GM21825 (cell line): ENCODE results near the gene SLC16A10.
"Not testable (repeated sequence)": the region's sequence is repeated elsewhere in the genome, so short reads cannot be mapped to it uniquely, and the experiment has no call there.

ENCODE experiments used
- ATAC-seq: cut with Tn5 transposase; IDR thresholded peaks from one replicate; pipeline ENCODE4 v1.9.1; 2021; ENCODE audit warnings: mild to moderate bottlenecking, moderate library complexity; ENCODE audit not compliant: unreplicated experiment

SLC16A10 gene, protein sequence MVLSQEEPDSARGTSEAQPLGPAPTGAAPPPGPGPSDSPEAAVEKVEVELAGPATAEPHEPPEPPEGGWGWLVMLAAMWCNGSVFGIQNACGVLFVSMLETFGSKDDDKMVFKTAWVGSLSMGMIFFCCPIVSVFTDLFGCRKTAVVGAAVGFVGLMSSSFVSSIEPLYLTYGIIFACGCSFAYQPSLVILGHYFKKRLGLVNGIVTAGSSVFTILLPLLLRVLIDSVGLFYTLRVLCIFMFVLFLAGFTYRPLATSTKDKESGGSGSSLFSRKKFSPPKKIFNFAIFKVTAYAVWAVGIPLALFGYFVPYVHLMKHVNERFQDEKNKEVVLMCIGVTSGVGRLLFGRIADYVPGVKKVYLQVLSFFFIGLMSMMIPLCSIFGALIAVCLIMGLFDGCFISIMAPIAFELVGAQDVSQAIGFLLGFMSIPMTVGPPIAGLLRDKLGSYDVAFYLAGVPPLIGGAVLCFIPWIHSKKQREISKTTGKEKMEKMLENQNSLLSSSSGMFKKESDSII

GRCh38 chr6:111087106-111087835, at the start of gene SLC16A10:
SLC16A10 (plus strand) TSS chr6:111087503; CDS start chr6:111087753, 250 bp downstream.
- peak; percentile 88 for ATAC-seq

- no peak for ATAC-seq
Measured at GRCh38 chr6:111038534-111039252, 48.6 kb upstream of the SLC16A10 start.

DNA sequence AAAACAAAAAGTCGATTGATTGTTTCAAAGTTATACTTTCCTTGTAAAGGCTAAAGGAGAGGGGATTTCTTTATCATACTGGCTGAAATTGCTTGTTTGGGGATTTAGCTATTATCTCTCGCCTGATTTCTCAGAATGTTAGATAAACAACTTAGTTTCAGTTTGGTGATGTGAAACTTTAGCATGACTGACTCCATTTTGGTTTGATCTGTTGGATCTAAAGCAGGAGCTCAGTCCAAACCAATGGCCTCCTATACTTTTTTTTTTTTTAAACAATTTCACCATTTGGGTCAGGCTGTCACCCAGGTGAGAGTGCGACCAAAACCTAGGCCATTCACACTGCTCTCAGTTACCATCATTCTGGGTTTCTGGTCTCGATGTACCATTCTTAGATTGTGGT, 45.4 kb upstream of the SLC16A10 start:
- ATAC-seq: no peak

- no peak for ATAC-seq
Measured at GRCh38 chr6:111047244-111047643, 40.1 kb upstream of the SLC16A10 start.

DNA sequence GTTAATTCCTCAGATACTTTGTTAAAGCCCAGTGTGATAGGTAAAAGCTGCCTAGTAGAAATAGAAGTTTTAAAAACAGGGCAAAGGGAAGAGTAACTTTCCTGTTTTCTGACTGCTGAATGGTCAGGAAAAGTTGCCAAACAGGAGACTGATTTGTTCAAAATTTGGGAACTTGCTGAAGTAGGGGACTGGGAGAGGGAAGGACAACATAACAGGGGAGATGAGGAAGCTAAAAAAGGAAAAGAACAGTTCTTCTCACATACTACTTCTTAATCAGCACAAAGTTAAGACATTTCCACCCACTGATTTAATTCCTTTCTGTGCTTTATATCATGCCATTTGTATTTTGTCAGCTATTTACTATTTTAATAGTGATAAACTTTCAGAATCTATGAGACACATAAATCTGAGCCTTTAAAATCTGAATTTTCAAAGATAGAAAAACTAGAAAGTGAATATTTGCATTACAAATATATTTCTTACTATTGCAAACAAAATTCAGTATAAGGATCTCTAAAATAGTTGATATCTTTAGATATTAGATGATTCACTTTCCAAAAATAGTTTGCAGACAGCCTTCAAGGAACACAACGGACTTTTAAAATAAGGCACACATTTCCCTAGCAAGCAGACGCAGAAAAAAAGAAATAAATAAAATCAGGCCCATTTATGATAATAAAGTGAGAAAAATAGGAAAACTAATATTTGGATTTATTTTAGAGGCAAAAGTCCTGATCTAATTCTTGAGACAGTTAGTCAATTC, 36.9 kb upstream of the SLC16A10 start:
- ATAC-seq: no peak

DNA sequence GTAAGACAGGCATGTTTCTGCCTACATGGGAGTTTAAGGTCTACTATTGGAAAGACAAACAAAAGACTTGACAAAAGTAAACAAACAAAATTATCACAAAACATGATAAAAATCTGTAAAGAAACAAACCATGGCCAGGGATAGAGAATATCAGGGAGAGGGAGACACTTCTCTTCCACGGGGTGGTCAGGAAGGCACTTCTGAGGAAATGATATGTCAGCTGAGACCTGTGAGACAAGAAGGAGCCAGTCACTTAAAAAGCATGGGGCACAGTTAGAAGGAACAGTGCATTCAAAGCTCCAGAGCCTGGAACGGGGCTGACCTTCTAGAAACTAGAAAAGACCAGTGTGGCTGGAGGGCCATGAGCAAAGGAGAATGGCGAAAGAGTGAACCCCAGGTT, 35.1 kb upstream of the SLC16A10 start:
- no peak for ATAC-seq

DNA sequence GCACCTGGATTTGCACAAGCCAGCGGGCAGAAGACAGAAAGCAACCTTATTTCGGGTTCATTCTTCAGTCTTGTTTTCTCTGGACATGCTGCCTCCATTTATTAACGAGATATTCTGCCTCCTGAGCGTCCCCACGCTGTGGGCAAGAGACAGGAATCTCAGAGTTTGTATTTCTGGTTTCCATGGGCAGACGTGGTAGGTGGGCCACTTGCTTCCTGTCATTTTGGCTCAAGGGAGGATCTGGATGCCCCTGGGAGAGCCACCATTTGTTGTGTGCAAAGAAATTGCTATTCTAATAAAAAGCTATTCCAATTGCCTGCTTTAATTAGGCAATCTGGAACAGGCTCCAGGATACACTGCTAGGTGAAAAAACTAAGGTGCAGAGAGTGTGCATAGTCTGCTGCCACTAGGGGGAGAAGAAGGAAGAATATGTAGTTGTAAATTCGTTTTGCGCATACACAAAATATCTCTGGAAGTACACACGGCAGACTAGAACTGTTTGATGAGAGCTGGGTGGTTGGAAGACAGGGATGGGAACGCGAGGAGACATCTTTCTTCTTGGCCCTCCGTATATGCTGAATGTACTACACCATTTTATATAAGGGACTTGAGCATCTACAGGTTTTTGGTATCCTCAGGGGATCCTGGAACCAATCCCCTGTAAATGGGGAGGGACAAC, 30.1 kb upstream of the SLC16A10 start:
- ATAC-seq: no peak

DNA sequence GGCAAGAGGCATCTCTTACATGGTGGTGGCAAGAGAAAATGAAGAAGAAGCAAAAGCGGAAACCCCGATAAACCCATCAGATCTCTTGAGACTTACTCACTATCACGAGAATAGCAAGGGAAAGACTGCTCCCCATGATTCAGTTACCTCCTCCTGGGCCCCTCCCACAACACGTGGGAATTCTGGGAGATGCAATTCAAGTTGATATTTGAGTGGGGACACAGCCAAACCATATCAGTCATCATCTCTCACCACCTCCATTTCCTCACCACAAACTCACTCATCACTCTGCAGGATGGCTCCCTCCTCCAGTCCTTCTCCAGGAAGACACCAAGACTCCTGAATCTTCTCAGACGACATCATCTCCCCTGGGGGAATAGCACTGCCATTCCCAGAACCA, 25.8 kb upstream of the SLC16A10 start:
- ATAC-seq: no peak

- ATAC-seq: not testable (repeated sequence)
Measured at GRCh38 chr6:111061985-111062384, 25.3 kb upstream of the SLC16A10 start.

DNA sequence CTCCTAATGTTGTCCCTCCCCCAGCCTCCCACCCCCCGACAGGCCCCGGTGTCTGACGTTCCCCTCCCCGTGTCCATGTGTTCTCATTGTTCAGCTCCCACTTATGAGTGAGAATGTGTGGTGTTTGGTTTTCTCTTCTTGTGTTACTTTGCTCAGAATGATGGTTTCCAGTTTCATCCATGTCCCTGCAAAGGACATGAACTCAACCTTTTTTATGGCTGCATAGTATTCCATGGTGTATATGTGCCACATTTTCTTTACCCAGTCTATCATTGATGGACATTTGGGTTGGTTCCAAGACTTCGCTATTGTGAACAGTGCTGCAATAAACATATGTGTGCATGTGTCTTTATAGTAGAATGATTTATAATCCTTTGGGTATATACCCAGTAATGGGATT, 24.4 kb upstream of the SLC16A10 start:
- not testable (repeated sequence) for ATAC-seq

DNA sequence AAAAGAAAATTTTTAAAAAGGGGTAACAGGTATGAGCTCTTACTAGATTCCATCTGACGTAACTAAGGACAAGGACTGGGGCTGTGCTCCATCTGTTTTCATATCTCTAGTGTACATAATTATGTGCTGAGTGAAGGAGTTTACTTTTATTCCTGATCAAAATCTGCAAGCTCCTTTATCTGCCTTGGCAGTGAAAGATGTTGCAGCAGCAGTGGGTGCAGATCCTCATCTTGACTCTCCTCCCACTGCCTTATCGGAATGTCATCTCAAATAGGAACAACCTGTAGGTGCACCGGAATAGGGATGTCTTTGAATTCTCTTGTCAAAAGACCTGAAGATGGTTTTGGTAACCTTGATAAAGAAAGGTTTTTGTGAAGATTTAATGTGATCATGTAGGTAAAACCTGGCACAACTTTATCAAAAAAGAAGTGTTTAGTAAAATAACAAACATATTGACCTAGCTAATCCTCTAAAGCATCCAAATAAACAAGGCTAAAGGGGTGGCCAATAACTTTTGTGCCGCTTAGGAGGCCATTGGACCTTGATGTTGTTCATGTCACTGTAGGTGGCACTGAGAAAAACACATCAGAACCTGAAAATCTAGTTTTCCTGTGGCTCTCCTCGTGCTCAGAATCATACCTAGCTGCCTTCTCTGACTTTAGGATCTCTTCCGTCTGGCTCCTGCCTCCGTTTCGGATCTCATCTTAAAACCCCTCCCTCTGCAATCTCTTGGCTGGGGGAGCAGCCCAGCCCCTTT, 19.0 kb upstream of the SLC16A10 start:
- no peak for ATAC-seq

- ATAC-seq: no peak
Measured at GRCh38 chr6:111068866-111069234, 18.5 kb upstream of the SLC16A10 start.

GRCh38 chr6:111069382-111070104, 17.8 kb upstream of the SLC16A10 start:
- ATAC-seq: no peak

DNA sequence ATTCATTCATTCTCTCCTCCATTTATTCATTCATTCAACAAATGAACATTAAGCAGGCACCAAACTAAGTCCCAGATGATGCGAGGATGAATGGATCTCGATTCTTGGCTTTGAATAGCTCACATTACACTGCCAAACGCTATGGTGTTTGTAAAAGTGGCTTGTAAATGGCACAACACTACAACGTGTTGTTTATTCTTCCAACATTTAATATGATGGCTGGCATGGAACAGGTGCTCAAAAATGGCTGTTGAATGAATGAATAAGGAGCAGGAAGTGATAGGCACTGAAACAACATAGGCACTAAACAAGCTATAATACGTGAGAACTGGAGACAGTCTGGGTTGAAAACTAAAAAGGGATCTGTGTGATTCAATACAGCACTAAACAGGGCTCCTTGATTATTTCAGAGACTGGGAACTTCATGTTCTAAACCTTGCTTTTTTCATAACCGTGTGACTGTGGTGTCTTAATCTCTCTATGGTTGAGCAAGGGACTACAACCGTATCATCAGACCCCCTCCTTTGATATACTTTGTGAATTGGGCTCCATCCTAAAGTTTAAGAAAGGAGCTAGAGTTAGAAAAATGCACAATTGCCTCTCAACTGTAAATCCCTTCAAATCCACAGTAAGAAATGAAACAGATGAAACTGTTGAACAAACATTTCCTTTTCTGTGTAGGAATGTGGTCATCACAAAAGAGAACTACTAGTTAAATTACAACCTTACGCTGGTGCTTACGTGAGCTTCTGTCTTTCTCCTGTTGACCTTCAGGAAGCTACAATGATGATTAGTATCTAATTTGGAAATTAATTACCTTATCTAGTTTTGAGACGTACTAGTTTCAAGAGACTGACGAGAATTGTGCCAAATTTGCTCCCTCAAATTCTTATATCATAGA, 16.9 kb upstream of the SLC16A10 start:
- ATAC-seq: no peak

DNA sequence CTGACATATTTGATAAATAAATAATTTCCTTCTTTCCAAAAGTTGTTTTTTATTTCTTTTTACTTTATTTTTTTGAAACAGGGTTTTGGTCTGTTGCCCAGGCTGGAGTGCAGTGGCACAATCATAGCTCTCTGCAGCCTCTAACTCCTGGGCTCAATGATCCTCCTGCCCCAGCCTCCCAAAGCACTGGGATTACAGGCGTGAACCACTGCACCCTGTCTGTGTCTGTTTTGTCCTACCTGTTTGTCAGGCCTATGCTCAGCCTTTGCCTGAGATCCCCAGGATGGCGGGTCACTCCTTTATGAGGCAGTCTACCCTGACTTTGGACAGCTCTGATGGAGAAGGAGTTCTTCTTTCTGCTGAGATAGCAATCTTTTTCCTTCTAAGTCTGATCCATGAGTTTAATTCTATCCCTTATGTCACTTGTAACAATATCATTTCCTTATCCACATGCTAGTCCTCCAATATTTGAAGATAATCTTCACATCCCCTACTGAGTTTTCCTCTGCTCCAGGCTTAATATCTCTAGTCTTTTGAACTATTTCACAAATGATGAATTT, 14.4 kb upstream of the SLC16A10 start:
- ATAC-seq: no peak

GRCh38 chr6:111074311-111074710, 13.0 kb upstream of the SLC16A10 start:
- ATAC-seq: no peak

- no peak for ATAC-seq
Measured at GRCh38 chr6:111076024-111076695, 11.1 kb upstream of the SLC16A10 start.
